ENCODE data around the gene SDR9C7. TPM values are rescaled to one million over a fixed set of nuclear protein-coding genes. Genes with fewer than 3 reads are reported as not detected.

SDR9C7 gene
- total and polyA plus RNA-seq, 2 experiments from 2014 or later = not detected

DNA sequence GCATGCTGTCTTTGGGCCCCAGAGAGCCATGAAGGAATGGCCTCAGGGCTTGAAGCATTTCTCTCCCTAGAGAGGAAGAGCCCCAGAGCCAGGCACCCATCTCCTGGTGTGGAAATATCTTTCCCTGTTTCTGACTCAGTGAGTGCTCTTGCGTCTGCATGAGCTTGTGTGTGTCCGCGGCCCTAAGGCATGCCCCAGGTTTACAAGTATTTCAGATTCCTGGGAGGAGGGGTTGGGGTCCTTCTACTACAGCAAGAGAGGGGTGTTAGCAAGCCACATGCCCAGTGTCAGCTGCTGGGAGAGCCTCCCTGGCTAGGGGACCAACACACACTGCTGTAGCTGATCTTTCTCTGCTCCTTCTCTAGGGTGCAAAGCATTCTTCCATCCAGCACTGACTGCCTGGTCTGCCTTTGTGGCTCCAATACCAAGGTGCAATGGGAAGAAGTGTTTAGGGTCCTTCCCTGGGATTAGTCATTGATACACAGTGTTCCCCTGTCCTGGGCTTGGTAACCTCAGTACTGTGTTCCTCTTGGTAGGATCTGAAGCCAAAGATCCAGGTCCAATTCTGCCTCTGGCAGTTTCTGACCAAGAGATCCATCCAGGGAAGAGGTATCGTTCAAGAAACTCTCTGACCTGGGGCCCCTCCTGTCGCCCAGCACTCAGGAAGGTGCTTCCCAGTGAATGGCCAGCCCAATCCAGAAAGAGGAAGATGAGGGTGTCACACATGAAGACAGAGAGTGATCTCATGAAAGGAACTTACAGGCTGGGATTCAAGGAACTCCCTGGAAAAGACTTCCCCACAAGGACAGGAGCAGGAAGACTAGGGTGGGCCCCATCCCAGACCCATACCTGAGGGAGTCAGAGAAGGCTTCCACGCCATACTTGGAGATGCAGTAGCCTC lies 20.1 kb upstream of the SDR9C7 start:
- Histone ChIP-seq H3K9me2 (replicated peaks; ENCODE audit: insufficient read depth) (no peaks in the 10 kb centered on the region), H3K4me2 (no peak overlapping the region), H3K9me3 (ENCODE audit: low read depth) (no peaks in the 10 kb centered on the region), H3K36me3 (replicated peaks; ENCODE audit: insufficient read depth, low read depth) (no peaks in the 10 kb centered on the region), H3K27me3 (no peaks in the 10 kb centered on the region), H3K79me2 (no peaks in the 10 kb centered on the region), H4K20me1 (ENCODE audit: insufficient read depth, poor library complexity, severe bottlenecking) (no peaks in the 10 kb centered on the region), H3K4me3 (no peak overlapping the region), H3K27ac (no peak overlapping the region), H2AFZ (no peak overlapping the region), H3K4me1 (ENCODE audit: insufficient read depth) (peaks cover 9% of the 10 kb centered on the region)
- no peak for DNase-seq (ENCODE audit: low spot score)
- TF ChIP-seq, protein P1, sequence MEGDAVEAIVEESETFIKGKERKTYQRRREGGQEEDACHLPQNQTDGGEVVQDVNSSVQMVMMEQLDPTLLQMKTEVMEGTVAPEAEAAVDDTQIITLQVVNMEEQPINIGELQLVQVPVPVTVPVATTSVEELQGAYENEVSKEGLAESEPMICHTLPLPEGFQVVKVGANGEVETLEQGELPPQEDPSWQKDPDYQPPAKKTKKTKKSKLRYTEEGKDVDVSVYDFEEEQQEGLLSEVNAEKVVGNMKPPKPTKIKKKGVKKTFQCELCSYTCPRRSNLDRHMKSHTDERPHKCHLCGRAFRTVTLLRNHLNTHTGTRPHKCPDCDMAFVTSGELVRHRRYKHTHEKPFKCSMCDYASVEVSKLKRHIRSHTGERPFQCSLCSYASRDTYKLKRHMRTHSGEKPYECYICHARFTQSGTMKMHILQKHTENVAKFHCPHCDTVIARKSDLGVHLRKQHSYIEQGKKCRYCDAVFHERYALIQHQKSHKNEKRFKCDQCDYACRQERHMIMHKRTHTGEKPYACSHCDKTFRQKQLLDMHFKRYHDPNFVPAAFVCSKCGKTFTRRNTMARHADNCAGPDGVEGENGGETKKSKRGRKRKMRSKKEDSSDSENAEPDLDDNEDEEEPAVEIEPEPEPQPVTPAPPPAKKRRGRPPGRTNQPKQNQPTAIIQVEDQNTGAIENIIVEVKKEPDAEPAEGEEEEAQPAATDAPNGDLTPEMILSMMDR (IDR thresholded peaks at IDR 0.05; ENCODE audit: poor library complexity) = no peak
- TF ChIP-seq EZH2phosphoT487 (IDR thresholded peaks at IDR 0.05; ENCODE audit: low read depth, severe bottlenecking, unreplicated experiment) (no peak), EZH2 (IDR thresholded peaks at IDR 0.05; ENCODE audit: borderline replicate concordance) (no peak)
- WGBS (ENCODE audit: low lambda C conversion rate, missing lambda C conversion rate) = 88% methylated on average over 6 of the region's 6 CpGs

DNA sequence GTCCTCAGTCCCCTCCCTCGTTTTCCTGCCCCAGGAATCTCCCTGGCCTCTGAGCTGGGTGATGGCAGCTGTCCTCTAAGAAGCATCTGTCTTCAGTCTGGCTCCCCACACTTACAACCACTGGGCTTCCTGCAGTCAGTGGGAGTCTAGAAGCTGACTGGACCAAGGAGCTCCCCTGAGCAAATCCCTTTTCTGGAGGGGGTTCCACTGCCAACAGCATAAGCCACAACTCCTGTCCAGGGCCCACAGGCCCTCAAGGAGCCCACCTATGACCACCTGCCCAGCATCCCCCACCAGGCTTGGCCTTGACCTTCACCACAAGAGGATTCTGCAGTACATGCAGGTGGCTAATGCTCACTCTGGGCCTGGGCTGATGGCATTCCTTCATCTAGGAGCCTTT lies 19.1 kb upstream of the SDR9C7 start:
- no peaks in the 10 kb centered on the region for H3K9me2 ChIP-seq (replicated peaks; ENCODE audit: insufficient read depth)
- no peaks in the 10 kb centered on the region for H3K9me3 ChIP-seq (ENCODE audit: low read depth)
- no peaks in the 10 kb centered on the region for H3K27me3 ChIP-seq
- DNase-seq (ENCODE audit: low spot score) = no peak
- no peak overlapping the region for H3K4me3 ChIP-seq
- no peaks in the 10 kb centered on the region for H3K79me2 ChIP-seq
- no peak overlapping the region for H3K4me2 ChIP-seq
- 42% methylated on average over 1 of the region's 1 CpG for WGBS (ENCODE audit: low lambda C conversion rate, missing lambda C conversion rate)
- no peaks in the 10 kb centered on the region for H4K20me1 ChIP-seq (ENCODE audit: insufficient read depth, poor library complexity, severe bottlenecking)
- no peak overlapping the region for H2AFZ ChIP-seq
- H3K4me1 ChIP-seq (ENCODE audit: insufficient read depth) = peaks cover 9% of the 10 kb centered on the region
- H3K36me3 ChIP-seq (replicated peaks; ENCODE audit: insufficient read depth, low read depth) = no peaks in the 10 kb centered on the region
- H3K27ac ChIP-seq = no peak overlapping the region
- TF ChIP-seq, protein P1 (IDR thresholded peaks at IDR 0.05; ENCODE audit: poor library complexity) = no peak
- TF ChIP-seq EZH2phosphoT487 (IDR thresholded peaks at IDR 0.05; ENCODE audit: low read depth, severe bottlenecking, unreplicated experiment) (no peak), EZH2 (IDR thresholded peaks at IDR 0.05; ENCODE audit: borderline replicate concordance) (no peak)

DNA sequence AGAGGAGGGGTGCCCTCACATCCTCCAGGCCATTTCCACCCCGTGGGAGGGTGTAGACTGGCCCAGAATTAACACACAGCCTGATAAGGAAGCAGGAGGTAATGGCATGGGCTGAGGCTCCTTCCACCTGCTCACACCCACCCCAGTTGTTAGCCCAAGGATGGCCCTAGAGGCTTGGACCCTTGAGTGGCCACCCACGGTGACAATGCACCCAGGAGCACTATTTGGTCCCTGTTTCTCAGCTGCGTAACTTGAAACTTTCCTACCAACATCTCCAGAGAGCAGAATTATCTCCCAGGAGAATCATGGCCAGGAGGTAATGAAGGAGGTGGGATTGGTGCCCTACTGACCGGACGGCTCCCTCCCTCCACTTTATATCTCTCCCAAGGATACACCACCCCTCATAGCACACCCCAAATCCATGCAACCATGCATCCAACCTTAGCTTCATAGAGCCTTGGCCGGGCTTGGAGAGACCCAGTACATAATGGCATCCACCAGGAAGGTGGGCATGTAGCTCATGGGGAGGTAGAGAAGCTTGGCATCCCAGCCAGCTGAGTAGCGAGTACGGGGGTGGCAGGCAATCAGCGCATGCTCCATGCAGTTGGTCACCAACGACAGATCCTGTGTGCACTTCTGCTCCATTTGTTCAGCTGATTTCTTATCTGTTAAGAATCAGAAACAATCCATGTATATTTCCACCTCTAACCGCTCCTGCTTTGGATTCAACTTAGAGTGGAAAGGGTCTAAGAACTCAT lies 17.6 kb upstream of the SDR9C7 start:
- no peak overlapping the region for H2AFZ ChIP-seq
- no peaks in the 10 kb centered on the region for H3K27me3 ChIP-seq
- H3K4me1 ChIP-seq (ENCODE audit: insufficient read depth) = no peaks in the 10 kb centered on the region
- H3K4me2 ChIP-seq = no peak overlapping the region
- H3K36me3 ChIP-seq (replicated peaks; ENCODE audit: insufficient read depth, low read depth) = no peaks in the 10 kb centered on the region
- no peak for DNase-seq (ENCODE audit: low spot score)
- H3K4me3 ChIP-seq = no peak overlapping the region
- TF ChIP-seq EZH2phosphoT487 (IDR thresholded peaks at IDR 0.05; ENCODE audit: low read depth, severe bottlenecking, unreplicated experiment) (no peak), EZH2 (IDR thresholded peaks at IDR 0.05; ENCODE audit: borderline replicate concordance) (no peak)
- TF ChIP-seq, protein P1 (IDR thresholded peaks at IDR 0.05; ENCODE audit: poor library complexity) = no peak
- H3K27ac ChIP-seq = no peak overlapping the region
- no peaks in the 10 kb centered on the region for H3K9me3 ChIP-seq (ENCODE audit: low read depth)
- WGBS (ENCODE audit: low lambda C conversion rate, missing lambda C conversion rate) = 90% methylated on average over 11 of the region's 11 CpGs
- H3K9me2 ChIP-seq (replicated peaks; ENCODE audit: insufficient read depth) = no peaks in the 10 kb centered on the region
- H3K79me2 ChIP-seq = no peaks in the 10 kb centered on the region
- no peaks in the 10 kb centered on the region for H4K20me1 ChIP-seq (ENCODE audit: insufficient read depth, poor library complexity, severe bottlenecking)

Data from hepatocyte (in vitro differentiated cells).